ENCODE data around the gene PAK1.

- no peak for TF ChIP-seq CTCF (IDR thresholded peaks at IDR 0.05)
- TF ChIP-seq EP300 (IDR thresholded peaks at IDR 0.05) = no peak
Measured at GRCh38 chr11:77425346-77425745, 48.5 kb downstream of the PAK1 start.
